ENCODE results near the gene FDXACB1.

FDXACB1 gene

DNA sequence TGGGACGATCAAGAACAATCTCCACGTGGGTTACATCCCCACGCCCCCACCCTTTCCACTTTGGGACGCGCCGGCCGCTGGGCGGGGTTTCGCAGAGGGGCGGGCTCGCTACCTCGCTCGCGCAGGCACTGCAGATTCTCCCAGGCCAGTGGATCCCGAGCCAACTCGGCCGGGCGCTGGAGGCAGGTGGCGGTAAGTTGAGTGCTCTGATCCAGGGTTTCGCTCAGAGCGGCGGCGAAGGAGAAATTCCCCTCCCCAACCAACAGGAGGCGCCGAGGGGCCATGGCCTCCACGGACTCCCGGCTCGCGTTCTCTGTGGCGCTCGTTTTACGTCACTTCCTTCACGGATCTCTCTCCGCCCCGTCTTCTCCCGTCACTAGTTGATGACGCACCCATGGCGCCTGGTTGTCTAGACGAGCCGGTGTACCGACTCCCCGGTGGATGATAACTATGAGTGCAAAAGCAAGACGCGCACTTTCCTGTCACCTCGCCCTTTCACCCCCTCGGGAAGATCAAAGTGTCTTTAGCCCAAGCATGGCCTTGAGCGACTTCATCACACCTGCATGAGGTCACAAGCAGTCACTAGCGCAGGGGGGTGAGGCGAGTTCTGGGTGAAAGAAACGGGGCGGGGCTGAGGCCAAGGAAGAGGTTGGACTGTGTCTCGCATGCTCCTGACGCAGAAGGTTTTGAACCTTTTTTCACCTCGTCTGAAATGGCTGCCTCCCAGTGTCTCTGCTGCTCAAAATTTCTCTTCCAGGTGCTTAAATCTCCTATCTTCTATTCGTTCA is at the start of gene FDXACB1, which contains the start of gene CFAP68:
TSS of gene FDXACB1 (minus strand) at position 317 of the 788 bp plus-strand sequence. CDS start at position 284, 33 bp downstream.
TSS of gene CFAP68 (plus strand) at position 693 of the 788 bp plus-strand sequence. CDS start at position 713, 20 bp downstream.
- peak; percentile 95 for DNase-seq

- peak; percentile 96 for DNase-seq
These were observed 47.8 kb upstream of the FDXACB1 start for GRCh38 chr11:111926505-111927391.

- no peak for DNase-seq
These were observed 47.0 kb upstream of the FDXACB1 start for GRCh38 chr11:111925953-111926352.

GRCh38 chr11:111923951-111924350 is 45.0 kb upstream of the FDXACB1 start:
- no peak for DNase-seq

GRCh38 chr11:111923351-111923788 is 44.4 kb upstream of the FDXACB1 start:
- no peak for DNase-seq

DNA sequence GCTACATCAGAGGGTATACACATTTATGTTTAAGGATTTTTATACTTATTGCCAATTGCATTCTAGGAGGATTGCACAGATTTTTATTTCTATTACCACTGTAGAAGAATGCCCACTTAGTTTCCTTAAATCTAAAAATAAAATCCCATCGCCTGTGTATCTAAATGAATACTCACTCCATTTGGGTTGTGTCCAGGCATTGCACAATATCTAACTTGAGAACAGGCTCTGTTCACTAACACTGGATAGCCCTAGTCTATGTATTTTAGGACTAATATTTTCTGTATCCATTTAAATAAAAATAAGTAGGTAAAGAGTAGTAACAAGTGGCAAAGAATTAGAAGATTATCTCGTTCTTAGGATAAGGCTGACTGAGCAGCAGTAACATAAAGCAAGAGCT is 43.8 kb upstream of the FDXACB1 start:
- DNase-seq: no peak

DNA sequence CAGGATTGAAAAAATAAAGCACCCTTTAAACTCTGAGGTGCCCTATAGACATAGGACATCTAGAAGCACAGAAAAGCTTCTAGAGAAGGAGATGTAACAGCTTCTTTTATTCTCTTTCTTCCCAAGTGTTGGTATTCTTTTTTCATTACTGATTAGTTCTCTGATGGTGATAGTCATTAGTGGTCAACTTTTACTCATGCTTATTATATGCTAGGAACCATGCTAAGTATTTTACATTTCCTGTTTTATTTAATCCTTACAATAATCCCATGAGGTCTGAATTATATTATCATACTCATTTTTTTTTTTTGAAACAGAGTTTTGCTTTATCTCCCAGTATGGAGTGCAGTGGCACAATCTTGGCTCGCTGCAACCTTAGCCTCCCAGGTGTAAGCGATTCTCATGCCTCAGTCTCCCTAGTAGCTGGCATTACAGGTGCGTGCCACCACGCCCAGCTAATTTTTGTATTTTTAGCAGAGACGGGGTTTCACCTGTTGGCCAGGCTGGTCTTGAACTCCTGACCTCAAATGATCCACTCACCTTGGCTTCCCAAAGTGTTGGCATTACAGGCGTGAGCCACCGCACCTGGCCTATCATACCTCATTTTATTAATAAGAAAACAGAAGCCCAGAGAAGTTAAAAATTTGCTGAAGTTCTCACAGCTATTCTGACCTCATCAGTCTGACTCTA is 42.7 kb upstream of the FDXACB1 start:
- DNase-seq: no peak

DNA sequence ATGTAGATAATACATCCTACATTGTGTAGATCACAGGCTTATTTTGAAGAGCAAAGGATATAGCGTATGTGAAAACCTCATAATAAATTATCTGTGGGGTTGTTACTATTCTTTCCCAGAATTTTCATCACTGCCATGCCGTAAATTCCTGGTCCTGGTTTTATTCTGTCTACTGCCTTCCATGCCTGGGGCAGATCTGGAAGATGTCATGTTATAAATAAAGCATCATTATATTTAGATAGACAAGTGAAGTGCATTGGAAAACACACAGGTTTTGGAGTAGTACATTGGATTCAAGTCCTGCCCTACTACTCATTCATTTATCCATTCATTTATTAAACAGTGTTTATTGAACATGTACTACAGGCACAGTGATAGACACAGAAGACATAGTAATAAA is 41.9 kb upstream of the FDXACB1 start:
- DNase-seq: no peak

DNA sequence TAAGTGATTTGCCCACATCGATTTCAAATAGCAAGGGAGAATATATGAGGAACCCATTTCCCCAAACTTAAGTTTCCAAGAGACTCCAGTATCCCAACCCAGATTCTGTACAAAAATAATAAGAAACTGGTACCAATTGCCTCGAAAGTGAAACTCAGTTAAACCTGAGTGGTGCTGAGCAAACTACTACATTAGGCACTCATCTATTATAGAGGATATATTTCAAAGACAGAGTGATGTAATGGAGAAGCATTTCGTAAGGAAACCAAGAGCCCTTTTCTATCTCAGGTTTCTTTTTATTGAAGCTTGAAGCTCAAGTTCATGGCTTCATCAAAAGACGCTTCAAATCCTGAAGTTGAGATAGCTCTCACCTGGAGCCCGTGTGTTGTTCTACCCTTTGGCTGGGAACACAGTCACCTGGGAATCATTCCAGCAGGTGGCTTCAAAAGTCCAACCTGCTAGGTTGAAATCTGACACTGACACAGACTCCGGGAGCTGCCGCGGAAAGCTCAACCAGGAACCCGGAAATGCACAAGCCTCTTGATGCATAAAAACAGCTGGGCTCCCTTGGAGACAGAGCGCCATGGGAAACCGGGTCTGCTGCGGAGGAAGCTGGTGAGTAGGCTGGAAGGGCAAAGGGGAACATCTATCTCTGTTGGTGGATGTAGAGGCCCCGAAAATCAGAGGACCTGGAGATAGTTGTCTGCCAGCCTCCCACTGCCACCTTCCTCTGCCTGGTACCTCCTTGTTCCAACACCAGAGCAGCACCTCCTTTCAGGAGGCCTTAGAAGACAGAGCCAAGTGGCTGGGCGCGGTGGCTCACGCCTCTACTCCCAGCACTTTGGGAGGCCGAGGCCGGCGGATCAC is 39.7 kb upstream of the FDXACB1 start, which contains the start of gene C11orf52:
TSS of gene C11orf52 (plus strand) at position 524 of the 867 bp plus-strand sequence. CDS start at position 584, 60 bp downstream.
- DNase-seq: peak; percentile 82

DNA sequence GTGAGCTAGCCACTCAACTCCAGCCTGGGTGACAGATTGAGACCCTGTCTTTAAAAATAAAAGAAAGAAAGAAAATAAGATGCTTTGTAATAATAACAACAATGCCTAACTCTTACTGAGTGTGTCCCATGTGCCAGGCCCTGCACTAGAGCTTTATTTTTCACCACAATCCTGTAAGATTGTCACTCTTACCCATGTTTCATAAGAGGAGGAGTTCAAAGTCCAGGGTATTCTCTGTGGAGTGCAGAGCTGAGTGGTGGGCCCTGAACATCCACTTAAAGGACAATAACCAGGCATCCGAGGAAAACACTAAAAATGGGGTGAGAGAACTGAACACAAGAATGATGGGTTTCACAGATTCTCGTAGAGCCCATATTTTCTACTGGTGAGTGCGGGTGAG is 38.8 kb upstream of the FDXACB1 start:
- DNase-seq: no peak

DNA sequence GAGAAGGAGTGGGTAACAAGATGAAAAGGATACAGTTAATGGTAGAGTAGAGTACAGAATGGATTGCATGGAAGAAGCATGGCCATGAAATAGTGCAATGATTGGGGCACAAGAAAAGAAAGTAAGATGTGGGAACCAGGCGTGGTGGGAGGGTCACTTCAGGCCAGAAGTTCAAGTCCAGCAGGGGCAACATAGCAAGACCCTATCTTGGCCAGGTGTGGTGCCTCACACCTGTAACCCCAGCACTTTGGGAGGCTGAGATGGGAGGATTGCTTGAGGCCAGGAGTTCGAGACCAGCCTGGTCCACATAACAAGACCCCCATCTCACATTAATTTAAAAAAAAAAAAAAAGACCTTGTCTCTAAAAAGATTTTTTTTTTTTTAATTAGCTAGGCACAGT is 38.3 kb upstream of the FDXACB1 start:
- no peak for DNase-seq

- DNase-seq: no peak
These were observed 37.8 kb upstream of the FDXACB1 start for GRCh38 chr11:111916768-111917167.

- DNase-seq: no peak
These were observed 35.0 kb upstream of the FDXACB1 start for GRCh38 chr11:111913997-111914396.

- no peak for DNase-seq
These were observed 34.3 kb upstream of the FDXACB1 start for GRCh38 chr11:111913031-111913861.

DNA sequence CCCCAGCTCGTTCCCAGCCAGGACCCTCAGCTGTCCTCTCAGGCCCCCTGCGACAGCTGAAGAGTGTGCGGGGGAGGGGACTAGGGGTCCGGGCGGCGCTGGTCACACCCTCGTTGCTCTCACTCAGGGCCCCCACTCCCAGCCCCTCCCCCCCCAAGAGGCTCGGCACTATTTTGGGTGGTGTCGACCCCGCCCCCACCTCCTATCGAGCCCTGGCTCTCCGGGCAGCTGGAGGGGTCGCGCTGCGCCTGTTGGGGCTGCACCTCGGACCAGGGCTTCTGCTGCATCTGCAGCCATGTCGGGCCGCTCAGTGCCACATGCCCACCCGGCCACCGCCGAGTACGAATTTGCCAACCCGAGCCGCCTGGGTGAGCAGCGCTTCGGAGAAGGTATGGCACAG is 33.6 kb upstream of the FDXACB1 start, which contains the start of gene HSPB2:
TSS of gene HSPB2 (plus strand) at position 200 of the 400 bp plus-strand sequence. CDS start at position 296, 96 bp downstream.
- DNase-seq: no peak

DNA sequence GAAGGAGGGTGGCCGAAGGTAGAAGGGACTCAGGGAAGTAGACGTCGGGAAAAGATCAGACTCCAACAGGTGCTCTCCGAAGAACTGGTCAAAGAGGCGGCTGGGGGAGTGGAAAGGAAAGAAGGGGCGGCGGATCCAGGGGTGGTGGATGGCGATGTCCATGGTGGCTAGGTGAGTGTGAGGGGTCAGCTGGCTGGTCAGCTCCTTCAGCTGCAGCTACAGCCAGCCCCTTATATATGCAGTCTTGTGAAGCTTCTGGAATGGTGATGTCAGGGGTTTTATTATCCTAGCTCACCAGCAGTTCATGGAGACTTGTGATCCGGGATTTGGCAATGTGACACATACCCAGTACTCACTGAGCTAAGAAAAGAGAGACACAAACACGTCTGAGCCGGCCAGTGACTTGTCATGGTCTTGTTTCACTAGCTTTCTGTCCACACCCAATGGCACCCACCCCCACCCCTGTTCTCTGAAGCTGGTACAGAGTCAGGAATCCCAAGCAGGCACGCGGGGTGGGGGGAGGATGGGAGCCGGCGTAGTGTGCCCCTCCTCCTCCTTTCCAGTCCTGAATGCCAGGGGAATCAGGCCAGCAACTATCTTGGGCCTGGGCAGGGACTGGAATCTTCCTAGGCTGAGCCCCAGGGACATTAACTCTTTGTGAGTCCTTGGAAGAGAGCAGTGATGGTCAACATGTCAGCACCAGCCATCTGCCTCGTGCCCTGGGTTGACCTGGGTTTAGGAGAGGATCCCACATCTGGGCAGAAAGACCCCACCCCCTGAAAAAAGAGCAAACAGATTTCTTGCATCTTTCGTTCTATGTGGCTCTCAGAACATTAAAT is 32.8 kb upstream of the FDXACB1 start, which contains the start of gene CRYAB:
TSS of gene CRYAB (minus strand) at position 208 of the 839 bp plus-strand sequence. CDS start at position 162, 46 bp downstream.
- DNase-seq: no peak

- no peak for DNase-seq
These were observed 32.0 kb upstream of the FDXACB1 start for GRCh38 chr11:111910676-111911562.

- no peak for DNase-seq
These were observed 30.4 kb upstream of the FDXACB1 start for GRCh38 chr11:111909378-111909777.

Measured in SHP77 treated with DMSO at 0.1 percent for 48 hours (cell line).